Activated CD4-positive, CD25-positive, alpha-beta regulatory T cell treated with anti-CD3 and anti-CD28 coated beads, Interleukin-2, amount 50 U/mL, for 16 hours (primary cell): ENCODE data around the gene HCCS.
A peak's percentile ranks its signal among the peaks of the same experiment; 100 is the strongest.

Source experiments
- DNase-seq: peaks from one replicate; pipeline ENCODE4 v3.0.0-alpha.2; 2020; ENCODE audit warnings: low read depth, low spot score

HCCS gene

DNA sequence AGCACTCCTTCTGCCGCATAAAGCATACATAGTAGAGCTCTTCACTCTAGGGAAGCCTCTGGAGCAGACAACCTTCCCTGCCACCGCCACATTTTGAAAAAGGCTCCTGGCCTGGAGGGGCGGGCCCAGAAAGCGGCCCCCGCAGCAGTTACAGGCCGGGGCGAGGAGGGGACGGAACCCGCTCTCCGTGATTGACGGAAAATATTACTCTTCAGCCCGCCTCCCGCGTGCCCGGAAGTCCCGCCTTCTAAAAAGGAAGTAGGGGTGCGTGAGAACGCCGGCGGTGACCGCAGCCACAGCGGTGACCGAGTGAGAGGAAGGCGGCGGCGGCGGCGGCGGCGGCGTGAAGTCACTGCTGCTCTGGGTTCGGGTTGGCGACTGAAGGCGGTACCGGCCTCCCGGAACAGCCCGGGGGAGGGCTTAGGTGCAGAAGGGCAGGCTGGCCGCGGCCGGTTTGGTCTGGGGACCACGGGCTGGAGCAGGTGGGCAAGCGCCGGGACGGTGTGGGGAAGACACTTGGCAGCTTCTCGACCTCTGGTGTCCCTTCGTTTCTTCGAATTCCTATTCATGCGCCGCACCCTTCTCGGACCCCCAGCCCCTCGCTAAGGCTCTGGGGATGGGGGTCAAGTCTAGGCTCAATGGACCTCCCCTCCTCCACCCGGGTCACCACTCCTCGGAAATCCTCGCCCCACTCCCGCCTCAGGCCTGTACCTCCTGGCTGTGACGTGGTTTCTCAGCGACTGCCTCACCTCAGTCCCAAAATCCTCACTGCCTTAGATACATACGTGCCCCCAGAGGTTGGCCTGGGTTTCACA, at the start of gene HCCS:
TSS of gene HCCS (plus strand) at position 296 of the 815 bp plus-strand sequence. CDS start 729 bp downstream, outside the sequence.
- peak; percentile 73 for DNase-seq

DNA sequence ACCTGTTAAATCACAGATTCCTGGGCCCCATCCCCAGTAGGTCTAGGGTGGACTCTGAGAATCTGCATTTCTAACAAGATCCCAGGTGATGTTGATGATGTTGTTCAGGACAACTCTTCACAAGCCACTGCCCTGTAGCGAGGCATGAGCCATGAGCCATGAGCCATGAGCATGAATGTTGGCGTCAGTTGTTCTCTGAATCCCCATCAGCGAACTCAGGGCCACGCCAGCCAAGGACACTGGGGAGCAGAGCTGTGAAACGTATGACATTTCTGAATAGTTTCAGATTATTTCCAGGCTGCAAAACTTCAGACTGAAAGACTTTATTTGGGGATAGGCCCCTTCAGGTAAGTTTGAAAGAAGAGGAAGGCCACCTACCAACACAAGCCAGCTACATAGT, 46.9 kb upstream of the HCCS start:
- no peak for DNase-seq

DNA sequence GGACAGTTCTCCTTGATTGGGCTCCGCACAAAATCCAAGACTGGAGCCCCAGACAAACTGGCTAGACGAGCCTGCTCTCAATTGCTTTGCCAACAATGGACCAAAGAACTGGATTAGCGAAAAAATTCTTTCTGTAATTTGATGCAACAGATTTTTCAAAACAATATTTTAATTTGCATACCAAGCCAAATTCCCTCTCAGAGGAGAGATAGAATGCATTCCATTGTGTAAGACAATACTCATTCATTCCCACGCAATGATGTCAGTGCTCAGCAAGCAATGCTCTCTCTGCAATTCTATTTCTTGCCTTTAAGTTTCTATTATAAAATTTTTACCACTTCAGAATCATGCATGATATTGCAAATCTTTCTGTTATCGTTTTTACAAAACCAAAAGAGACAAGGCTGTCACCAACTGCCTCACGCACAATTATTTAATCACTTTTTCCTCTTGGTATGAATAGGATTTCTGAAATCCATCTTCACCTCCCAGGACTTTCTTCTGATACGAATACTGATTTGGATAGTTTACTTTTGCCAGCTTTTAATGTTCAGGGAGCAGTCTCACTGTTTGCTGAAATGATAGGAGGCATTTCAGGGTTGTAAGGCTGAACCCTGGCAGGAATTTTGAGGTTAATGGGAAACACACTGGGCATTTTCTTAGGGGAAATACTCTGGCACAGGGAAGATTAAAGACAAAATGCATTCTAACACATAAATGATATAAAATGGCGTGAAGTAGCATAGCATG, 46.1 kb upstream of the HCCS start:
- DNase-seq = no peak

DNA sequence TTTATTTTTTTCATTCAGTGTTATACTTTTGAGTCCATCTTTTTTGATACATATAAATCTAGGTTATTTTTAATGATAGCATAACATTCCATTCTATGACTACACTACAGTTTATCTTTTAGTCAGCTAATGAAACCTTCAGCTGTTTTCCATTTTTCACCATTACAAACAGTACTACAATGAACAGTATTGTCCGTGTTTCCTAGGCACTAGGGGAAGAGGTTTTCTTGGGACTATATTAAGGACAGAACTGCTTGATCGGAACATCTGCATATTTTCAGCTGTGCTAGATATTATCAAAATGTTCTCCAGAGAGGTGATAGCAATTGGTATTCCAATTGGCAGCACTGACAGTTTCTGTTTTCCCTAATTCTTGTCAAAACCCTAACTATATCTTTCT, 44.3 kb upstream of the HCCS start:
- no peak for DNase-seq

DNA sequence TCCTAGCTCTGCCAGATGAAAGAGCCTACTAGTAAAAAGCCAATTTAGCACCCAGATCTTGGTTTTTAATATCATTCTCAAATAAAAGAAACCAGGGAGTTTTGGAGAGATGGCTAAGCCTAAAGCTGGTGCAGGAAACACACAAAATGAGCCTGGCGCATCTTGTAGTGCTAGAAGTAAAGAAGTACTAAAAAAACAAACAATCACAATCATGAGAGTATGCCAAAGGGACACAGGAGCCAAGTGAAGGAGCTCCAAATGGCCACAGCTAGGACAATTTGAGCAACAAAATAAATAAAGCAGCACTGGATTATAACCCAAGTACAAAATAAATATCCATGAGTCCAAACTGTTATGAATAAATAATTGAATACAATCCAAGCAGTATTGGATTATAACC, 37.8 kb upstream of the HCCS start:
- DNase-seq = no peak

DNA sequence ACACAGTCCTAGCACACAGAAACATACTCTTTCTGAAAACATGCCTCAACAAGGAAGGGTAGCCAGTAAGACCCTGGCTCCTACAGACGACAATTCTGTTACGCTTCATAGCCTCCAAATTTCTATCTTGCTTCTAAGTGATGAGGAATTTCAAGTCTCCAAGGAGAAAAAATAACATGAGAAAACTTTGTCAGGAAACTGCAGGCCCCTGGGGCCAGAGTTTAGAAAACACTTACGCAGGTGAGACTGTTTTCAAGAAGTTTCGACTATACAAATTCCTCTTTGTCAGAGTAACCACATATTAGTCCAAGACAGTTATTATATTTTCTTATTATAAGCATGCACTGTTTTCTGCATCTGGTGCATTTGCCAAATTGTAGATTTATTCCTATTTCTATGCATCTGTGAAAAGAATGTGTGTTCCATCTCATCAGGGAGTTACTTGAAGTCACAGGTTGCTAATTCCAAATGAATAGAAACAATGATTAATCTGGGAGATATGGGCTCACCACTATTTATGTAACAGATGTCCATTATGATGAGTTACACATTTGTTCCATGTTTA, 30.3 kb upstream of the HCCS start:
- DNase-seq = no peak

DNA sequence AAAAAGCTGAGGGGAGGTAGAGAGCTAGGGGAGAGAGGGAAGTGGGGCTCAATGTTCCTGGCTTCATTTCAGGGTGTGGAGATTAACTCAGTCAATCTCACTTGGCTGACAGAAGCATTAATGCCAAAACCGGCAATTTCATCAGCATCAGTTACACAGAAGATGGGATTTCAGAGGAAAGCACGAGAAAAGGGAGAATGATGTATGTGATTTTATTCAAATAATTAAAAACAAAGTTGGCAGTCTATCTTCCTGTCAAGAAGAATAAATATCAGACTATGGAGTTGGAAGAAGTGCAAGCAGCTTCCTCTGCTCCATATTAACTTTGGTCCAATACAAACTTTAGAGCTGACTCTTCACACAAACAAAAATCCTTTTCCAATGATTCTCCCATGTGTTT, 29.6 kb upstream of the HCCS start:
- DNase-seq = no peak

DNA sequence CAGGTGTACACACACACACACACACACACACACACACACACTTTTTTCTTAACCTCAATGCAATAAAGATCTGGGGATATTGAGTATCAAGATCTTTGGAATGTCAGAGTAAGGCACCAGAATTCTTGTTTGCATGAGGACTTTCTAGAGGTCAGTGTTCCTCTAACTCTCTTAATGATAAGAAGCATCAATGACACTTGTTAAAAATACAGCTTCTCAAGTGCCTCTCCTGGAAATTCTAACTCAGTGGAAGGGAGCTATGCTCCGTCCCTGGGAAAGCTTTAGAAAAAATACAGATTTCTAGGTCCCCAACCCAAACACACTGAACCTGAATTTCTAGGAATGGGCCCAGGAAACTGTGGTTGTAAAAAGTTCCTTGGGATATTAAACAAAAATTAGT, 25.8 kb upstream of the HCCS start:
- no peak for DNase-seq

DNA sequence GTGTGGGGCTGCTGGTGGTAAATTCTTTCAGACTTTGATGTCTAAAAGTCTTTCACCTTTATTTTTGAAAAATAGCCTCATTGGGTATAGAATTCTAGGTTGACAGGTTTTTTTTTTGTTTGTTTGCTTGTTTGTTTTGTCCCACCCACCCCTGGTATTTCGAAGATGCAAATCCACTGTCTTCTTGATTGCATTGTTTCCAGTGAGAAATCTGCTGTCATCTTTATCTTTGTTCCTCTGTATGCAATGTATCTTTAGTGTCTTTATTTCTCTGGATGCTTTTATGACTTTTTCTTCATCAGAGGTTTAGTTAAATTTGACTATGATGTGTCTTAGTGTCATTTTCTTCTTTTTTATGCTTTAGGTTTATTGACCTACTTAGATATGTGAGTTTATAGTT, 21.3 kb upstream of the HCCS start:
- DNase-seq = no peak

DNA sequence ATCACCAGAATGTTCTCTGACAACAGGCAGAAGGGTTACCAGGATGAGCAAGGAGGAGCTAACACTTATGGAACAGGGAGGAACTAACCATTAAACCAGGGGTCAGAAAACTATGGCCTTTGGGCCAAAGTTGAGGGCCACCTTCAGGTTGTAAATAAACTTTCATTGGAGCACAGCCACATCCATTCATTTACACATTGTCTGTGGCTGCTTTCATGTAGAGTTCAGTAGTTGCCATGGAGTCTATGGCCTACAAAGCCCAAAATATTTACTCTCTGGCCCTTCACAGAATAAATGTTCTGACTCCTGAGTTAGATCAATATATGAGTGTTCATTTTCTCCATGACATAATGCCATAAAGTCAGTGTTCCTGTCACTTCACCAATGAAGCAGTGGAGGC, 13.2 kb upstream of the HCCS start:
- no peak for DNase-seq

DNA sequence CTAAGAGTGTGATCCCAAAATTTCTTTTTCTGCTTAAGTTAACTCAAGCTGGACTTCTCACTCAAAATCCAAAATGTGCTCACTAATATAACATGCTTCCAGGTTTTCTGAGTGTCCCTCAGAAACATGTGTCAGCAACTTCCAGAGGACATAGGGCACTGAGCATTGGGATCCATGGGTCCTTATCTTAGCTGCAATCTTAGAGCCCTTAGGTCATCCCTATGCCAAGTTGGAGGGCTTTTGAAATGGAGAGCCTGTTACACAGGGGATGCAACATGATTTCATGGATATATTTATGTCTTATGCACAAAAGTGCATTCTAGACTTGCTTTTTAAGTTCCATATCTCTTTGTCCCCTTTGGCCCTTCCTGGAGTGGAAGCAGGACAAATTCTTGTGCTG, 11.7 kb upstream of the HCCS start:
- DNase-seq = no peak

DNA sequence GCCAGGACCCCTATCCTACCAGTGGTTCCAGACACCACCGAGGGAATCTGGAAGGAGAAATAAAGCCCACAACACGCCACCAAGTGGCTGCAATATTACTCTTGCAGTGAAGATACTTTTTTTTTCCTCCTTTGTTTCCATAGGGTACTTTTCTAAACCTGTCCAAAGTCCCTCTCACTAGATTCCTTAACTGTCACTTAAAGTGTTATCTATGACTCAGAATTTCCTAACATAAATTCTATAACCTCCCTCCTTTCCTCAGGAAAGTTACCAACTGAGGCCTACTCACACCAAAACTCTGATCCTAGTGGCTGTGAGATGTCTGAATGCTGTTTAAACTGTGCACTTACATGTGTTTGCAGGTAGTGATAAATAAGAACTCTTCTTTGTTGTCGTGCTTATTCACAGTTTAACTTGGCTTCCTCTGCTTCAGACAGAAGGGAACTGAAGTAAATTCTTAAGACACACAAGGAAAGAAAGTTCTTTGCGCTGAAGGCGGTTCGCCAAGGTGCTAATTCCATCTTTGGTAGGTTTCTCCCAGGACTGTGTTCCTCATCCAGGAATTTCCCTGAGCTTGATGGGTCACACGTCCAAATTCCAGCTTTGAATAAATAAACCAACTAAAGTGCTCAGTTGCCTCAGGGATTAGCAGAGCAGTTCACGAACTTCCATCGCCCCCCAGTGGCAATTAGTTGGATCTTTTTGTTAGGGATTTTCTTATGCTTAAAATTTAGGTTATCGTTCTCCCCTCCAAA, 10.7 kb upstream of the HCCS start:
- DNase-seq = no peak

DNA sequence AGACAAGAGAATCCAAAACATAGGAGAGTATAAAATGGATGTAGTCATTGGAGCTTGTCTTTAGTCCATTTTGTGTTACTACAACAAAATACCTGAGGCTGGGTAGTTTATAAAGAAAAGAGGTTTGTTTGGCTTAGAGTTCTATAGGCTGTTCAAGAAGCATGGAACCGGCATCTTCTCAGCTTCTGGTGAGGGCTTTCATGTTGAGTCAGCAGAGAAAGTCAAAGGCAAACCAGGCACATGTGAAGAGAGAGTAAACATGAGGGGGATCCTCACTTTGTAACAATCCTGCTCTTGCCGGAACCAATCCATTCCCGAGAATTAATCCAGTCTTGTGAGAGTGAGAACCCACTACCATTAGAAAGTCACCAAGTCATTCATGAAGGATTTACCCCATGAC, 8.1 kb upstream of the HCCS start:
- no peak for DNase-seq

DNA sequence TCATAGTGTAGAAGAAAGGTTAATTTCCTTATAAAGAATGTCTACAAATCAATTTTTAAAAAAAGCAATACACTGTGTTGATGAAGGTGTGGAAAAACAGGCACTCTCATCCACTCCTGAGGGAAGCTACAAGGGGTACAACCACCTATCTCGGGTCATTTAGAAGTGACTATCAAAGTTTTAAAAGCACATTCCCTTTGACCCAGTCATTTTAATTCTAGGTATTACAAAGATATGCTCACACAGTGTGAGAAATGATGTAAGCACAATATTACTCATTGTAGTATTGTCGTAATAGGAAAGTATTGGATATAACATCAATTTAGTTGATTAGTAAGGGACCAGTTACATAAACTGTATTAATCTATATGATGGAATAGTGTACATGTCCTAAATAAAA, 7.4 kb upstream of the HCCS start:
- no peak for DNase-seq

DNA sequence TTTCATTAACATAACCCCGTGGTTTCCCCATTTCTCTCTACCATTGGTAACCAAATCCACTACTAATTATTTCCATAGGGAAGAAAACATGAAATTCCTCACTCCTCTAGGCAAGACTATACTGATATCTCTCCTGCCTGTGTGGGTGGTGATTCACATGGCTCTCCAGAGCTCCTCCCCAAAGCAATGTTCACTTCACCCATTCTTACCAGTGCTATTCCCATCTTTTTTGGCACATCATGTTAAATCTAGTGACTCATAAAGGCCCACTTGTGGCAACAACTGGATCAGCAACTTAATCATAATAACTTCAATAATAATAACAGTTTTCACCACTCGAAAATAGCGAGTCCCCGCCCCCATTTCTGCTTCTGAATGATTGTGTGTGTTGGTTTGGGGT, 6.1 kb upstream of the HCCS start:
- DNase-seq = no peak

DNA sequence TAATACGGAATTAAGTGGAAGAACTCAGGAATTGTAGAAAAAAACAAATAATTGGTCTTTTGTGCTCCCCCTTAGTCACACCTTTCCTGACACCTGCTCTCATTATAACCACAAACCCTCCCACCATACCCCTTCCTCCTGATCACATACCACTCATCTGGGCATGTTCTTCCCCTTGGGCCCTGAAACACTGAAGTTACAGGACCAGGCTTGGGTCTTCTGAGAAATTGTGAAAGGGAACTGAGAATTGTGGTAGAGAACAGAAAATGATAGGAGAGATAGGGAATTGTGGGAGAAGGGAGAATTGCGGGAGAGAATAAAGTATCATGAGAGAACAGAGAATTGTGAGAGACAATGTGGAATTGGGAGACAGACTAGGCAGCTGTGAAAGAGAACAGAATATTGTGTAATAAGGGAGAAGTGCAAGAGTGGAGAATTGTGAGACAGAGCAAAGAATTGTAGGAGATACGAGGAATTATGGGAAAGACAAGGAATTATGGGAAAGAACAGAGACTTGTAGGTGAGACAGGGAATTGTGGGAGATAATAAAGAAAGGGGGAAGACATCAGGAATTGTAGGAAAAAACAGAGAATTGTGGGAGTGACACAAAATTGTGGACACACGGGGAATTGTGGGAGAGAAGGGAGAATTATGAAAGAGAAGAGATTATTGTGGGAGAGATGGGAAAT, 2.7 kb upstream of the HCCS start:
- no peak for DNase-seq

DNA sequence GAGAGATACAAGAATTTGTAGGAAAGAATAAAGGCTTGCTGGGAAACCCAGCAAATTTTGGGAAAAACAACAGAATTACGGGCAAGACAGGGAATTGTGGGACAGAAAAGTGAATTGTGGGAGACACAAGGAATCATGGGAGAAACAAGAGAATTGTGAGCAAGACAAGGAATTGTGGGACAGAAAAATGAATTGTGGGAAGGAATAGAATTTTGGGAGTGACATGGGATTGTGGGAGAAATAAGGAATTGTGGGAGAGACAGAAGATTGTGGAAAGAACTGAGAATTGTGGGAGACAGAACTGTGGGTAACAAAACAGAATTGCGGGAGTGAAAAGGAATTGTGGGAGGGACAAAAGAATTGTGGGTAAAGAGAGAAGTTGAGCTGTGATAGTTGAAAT, 1.2 kb upstream of the HCCS start:
- DNase-seq = no peak

DNA sequence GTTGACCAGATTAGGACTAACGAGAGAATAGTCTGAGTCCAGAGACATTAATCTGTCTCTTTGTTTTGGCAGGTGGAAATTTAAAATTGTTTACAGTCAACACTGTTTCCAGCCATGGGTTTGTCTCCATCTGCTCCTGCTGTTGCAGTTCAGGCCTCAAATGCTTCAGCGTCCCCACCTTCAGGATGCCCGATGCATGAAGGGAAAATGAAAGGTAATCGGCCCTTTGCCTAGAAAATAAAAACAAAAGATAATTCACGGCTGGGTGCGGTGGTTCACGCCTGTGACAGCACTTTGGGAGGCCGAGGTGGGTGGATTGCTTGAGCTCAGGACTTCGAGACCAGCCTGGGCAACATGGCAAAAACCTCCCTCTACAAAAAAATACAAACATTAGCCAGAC, 815 bp downstream of the HCCS start:
- no peak for DNase-seq

DNA sequence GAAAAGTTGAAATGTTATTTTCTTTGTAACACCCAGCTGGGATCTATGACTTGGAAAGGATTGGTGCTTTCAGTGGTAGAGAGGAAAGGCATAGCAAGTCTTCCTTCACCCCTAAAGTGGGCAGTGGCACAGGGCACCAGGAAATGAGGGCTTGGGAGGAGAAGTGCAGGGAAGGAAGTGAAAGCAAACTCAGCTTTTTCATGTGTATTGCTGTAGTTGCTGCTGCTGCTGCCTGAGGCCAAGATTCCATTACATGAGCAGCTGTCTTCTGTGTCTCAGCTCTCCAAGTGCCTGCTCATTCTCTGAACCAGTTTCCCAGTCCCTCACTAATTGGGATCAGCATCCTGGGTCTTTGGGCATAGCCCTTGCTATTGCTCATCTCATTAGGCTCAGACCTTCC, 2.6 kb downstream of the HCCS start:
- DNase-seq = no peak

DNA sequence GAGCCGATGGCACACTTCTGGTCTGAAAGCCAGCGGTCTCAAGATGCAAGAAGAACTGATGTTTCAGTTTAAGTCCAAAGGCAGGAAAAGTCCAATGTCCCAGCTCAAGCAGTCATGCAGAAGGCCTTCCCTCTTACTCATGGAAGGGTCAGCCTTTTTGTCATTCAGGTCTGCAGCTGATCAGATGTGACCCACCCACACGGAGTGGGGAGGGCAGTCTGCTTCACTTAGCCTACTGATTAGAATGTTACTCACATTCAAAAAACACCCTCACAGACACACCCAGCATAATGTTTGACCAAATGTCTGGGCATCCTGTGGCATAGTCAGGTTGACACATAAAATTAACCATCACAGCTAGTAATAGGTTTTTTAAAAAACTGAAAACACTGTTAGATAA, 6.6 kb downstream of the HCCS start:
- no peak for DNase-seq

DNA sequence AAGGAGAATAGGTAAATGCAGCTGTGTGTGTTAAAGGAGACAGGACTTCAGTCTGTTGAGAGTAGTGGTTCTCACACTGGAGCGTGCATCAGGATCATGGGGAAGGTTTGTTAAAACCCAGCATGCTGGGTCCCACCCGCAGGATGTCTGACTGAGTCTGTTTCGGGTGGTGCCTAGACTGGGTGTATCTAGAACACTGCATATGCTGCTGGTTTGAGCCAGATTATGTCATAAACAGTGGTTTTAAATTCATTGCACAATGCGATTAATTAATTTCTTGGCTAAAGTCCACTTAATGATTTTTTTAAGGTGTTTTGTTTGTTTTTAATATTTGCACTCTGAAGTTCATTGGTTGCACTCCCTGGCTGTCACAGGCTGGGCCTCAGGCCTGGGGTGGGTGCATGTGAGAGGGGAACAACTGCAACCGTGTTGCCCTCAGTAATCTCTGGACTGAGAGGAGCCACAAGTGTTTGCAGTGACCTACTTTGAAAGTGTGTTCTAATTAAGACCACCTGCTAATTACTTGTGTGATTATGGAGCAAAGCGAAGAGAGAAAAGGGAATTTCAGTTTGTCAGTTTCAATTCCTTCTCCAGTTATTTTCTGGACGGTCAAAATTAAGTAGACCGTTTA, 8.3 kb downstream of the HCCS start:
- no peak for DNase-seq
